ENCODE results near the gene C16orf87.
A peak's percentile ranks its signal among the peaks of the same experiment; 100 is the strongest.

C16orf87 gene

DNA sequence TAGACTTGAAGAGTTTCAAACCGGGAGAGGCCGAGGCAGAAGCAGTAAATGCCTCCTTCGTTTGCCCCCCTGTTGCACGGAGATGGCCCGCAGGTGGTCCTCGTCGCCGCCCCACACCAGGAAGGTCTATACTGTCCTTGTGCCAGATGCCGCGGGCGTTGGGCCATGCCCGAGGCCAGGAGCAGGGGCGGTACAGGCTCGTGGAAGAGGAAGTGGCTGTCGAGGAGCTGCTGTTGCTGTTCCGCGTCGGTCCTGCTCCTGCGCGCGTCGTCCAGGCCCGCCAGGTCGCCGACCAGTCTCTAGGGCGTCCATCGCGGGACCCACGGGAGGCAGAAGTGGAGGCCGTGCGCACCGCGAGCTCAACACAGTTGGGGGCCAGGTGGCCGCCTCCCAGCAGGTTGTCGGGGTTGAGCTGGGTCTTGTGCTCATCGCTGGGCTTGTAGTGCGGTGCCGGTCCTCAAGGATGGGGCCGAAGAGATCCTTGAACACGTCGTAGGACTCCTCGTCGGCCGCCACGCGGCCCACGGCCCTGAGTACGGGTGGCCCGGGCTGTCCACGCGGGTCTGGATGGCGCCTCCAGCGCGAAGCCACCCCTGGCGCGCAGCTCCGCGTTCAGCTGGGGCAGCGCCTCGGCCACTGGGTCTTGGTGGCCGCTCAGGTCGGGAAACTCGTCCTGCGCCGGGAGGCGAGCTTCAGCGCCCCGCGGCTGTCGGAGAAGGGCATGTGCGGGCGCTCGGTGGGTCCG, 13.1 kb upstream of the C16orf87 start:
- no peak for DNase-seq (ENCODE audit: low read depth)

- DNase-seq (ENCODE audit: low read depth) = no peak
These were observed 11.4 kb upstream of the C16orf87 start for GRCh38 chr16:46842192-46842895.

- no peak for DNase-seq (ENCODE audit: low read depth)
These were observed 9.0 kb upstream of the C16orf87 start for GRCh38 chr16:46839986-46840443.

- no peak for DNase-seq (ENCODE audit: low read depth)
These were observed 5.9 kb upstream of the C16orf87 start for GRCh38 chr16:46836534-46837530.

DNA sequence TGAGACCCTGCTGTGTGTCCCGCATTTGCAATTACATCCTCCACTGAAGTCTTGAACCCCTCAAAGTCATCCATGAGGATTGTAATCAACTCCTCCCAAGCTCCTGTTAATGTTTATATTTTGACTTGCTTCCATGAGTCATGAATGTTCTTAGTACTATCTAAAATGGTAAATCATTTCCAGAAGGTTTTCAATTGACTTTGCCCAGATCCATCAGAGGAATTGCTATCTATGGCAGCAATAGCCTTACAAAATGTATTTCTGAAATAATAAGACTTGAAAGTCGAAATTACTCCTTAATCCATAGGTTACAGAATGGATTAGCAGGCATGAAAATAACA, 2.5 kb upstream of the C16orf87 start:
- DNase-seq (ENCODE audit: low read depth) = no peak

DNA sequence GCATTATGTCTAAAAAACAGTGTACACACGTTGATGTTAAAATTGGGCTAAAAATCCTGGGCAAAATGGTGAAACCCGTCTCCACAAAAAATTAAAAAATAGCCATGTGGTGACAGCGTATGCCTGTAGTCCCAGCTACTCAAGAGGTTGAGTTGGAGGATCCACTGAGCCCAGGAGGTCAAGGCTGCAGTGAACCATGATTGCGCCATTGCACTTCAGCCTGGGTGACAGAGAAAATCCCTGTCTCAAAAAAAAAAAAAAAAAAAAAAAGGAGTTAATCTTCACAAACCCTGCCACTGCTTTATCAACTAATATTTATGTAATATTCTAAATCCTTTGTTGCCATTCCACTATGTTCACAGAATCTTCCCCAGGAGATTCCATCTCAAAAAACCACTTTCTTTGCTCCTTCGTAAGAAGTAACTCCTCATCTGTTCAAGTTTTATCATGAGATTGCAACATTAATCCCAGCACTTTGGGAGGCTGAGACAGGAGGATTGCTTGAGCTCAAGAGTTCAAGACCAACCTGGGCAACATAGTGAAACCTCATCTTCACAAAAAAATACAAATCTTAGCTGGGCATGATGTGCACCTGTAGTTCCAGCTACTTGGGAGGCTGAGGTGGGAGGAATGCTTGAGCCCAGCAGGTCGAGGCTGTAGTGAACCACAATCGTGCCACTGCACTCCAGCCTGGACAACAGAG, 1.9 kb upstream of the C16orf87 start:
- no peak for DNase-seq (ENCODE audit: low read depth)

GRCh38 chr16:46830417-46830901, 521 bp downstream of the C16orf87 start:
- no peak for DNase-seq (ENCODE audit: low read depth)

GRCh38 chr16:46828943-46829342, 2.0 kb downstream of the C16orf87 start:
- no peak for DNase-seq (ENCODE audit: low read depth)

GRCh38 chr16:46828292-46828691, 2.7 kb downstream of the C16orf87 start:
- DNase-seq (ENCODE audit: low read depth) = no peak

DNA sequence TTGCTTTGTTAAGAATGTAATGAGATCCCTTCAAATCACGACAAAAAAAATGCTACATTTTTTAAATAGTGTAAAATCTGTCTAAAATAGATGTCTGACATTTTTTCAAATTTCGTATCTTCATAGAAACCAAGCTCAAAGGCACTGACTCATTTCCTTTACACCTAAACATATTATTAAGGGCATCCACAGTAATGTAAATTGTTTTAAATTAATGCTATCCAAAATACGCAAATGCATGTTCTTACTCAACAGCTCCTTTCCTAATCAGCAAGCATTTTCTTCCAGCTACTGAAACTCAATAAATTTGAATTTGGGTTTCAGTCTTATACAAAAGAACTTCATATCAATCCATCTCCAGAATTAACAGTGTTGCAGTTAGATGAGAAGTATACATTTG, 4.3 kb downstream of the C16orf87 start:
- DNase-seq (ENCODE audit: low read depth) = no peak

GRCh38 chr16:46822270-46822669, 8.7 kb downstream of the C16orf87 start:
- DNase-seq (ENCODE audit: low read depth) = peak; percentile 38

DNA sequence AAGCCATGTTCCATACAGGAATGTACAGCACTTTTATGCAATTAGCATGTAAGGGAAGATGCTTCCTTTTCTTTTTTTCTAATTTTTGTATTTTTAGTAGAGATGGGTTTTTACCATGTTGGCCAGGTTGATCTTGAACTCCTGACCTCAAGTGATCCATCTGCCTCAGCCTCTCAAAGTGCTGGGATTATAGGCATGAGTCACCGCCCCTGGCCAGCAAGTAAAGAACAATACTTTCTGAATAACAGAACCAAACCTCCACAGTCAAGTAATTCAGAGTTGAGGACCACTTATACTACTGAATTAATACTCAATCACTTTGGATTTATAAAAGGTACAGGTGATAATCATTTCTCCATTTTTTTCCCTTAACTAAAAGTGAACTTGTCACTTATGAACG, 13.0 kb downstream of the C16orf87 start:
- no peak for DNase-seq (ENCODE audit: low read depth)

GRCh38 chr16:46814790-46815189, 16.2 kb downstream of the C16orf87 start:
- no peak for DNase-seq (ENCODE audit: low read depth)

DNA sequence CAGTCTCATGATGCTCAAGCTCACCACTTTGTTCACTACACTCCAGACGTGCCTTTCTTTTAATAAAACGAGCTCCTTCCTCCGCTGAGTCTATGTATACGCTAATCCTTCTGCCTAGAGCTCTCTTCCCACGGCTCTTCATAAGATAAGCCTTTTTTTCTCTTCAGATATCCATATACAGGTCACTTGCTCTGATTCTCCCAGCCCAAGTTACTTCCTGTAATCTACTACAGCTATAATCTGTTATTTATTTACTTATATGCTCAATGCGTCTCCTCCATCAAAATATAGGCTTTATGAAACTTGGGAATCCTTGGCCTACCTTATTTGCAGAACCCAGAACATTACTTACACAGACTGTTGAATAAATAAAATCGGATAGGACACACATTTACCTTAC, 17.4 kb downstream of the C16orf87 start:
- no peak for DNase-seq (ENCODE audit: low read depth)

- DNase-seq (ENCODE audit: low read depth) = no peak
These were observed 18.0 kb downstream of the C16orf87 start for GRCh38 chr16:46812781-46813540.

DNA sequence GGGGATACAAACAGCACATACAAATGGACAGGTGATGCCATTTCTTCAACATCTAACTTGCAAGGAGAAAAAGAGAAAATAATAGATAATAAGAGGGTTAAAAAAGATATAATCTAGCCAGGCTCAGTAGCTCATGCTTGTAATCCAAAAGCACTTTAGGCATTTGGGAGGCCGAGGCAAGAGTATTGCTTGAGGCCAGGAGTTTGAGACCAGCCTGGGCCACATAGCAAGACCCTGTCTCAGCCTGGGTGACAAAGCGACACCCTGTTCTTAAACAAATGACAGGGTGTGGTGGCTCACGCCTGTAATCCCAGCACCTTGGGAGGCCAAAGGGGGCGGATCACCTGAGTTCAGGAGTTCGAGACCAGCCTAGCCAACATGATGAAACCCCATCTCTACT, 19.3 kb downstream of the C16orf87 start:
- no peak for DNase-seq (ENCODE audit: low read depth)

GRCh38 chr16:46808997-46809396, 22.0 kb downstream of the C16orf87 start:
- DNase-seq (ENCODE audit: low read depth) = no peak

GRCh38 chr16:46807336-46807735, 23.6 kb downstream of the C16orf87 start:
- DNase-seq (ENCODE audit: low read depth) = no peak

DNA sequence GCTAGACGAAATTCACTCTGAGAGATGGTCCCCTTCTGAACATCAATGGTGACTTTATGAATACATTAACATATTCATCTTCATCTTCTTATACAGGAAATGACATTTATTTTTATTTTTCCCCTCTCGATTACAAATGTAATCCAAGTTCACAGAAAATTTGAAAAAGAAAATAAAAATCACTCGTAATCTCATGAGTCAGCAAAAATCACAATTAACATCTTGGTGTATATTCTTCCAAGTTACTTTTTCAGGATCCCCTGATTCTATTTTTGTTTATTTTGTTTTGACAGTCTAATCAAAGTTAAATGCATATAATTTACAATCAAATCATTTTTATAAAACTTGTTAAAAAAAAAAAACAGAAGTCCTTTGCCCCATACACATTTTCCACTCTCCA, 27.6 kb downstream of the C16orf87 start:
- DNase-seq (ENCODE audit: low read depth) = no peak

- no peak for DNase-seq (ENCODE audit: low read depth)
These were observed 29.4 kb downstream of the C16orf87 start for GRCh38 chr16:46801428-46802049.

Data from GM04503 (cell line).